8988T (cell line): ENCODE results near the gene SND1.
A peak's percentile ranks its signal among the peaks of the same experiment; 100 is the strongest.

Experiments
- DNase-seq: peaks from one replicate; pipeline ENCODE4 v3.0.0; 2011

SND1 gene

GRCh38 chr7:128135515-128136214 is 483.7 kb downstream of the SND1 start:
- DNase-seq: peak; percentile 62

GRCh38 chr7:128136215-128136597 is 484.2 kb downstream of the SND1 start:
- DNase-seq: no peak

- DNase-seq: no peak
Measured at GRCh38 chr7:128137181-128137580, 485.2 kb downstream of the SND1 start.

GRCh38 chr7:128139406-128139805 is 487.4 kb downstream of the SND1 start:
- no peak for DNase-seq

GRCh38 chr7:128141683-128142195 is 489.7 kb downstream of the SND1 start:
- no peak for DNase-seq
